SK-N-SH (cell line): ENCODE measurements around the gene KRTAP12-1. TPM values are rescaled to one million over a fixed set of nuclear protein-coding genes. Genes with fewer than 3 reads are reported as not detected.

Source experiments
- CTCF ChIA-PET: fragments of 300-600, 350-600 bp; formaldehyde crosslinking; extraction: SDS; loops from one replicate; lab custom pipeline; 2021; lab: Yijun Ruan, JAX
- POLR2A ChIA-PET: fragments of 350-600 bp; sonication (Branson Sonifier 250); formaldehyde crosslinking; extraction: SDS; loops from one replicate; lab custom pipeline; 2020; ENCODE audit warnings: antibody characterized with exemption, inconsistent platforms; lab: Yijun Ruan, JAX
- DNase-seq: peaks from one replicate; pipeline ENCODE4 v3.0.0; 2012
- H2AFZ ChIP-seq: fragments of 200-600 bp; sonication (generic); 2 replicates; pipeline ENCODE4 v1.8.1; 2016; ENCODE audit warnings: antibody characterized with exemption, mild to moderate bottlenecking, low read depth
- H3F3A ChIP-seq: fragments of 200-600 bp; sonication (generic); replicated peaks from 2 replicates; pipeline ENCODE3; 2016; ENCODE audit warnings: antibody characterized with exemption, mild to moderate bottlenecking; ENCODE audit not compliant: insufficient read depth
- H3K27ac ChIP-seq, 2 experiments: fragments of 200-500 bp in 1 of 2; fragments of 200-600 bp in 1 of 2; sonication (Bioruptor generic) in 1 of 2; sonication (generic), shearing (Covaris generic) in 1 of 2; 2 replicates each; pipeline versions ENCODE4 v1.5.1 to v1.6.1; 2014 to 2016; ENCODE audit warnings: low read depth in 2 of 2, inconsistent platforms in 1 of 2, low read length in 1 of 2, mild to moderate bottlenecking in 1 of 2, mixed read lengths in 1 of 2
- H3K27me3 ChIP-seq: fragments of 200-600 bp; sonication (generic), shearing (Covaris generic); 2 replicates; pipeline ENCODE4 v1.6.1; 2016; ENCODE audit warnings: mixed run types; ENCODE audit not compliant: insufficient read depth
- H3K36me3 ChIP-seq, 2 experiments: fragments of 200-500 bp in 1 of 2; fragments of 200-600 bp in 1 of 2; sonication (Bioruptor generic) in 1 of 2; sonication (generic) in 1 of 2; replicated peaks in 1 of 2; 2 replicates each; pipeline versions ENCODE3 to v1.5.1; 2014 to 2016; ENCODE audit warnings: low read length in 1 of 2, mild to moderate bottlenecking in 1 of 2; ENCODE audit not compliant: insufficient read depth in 2 of 2, control insufficient read depth in 1 of 2
- H3K4me1 ChIP-seq, 2 experiments: fragments of 200-500 bp in 1 of 2; fragments of 200-600 bp in 1 of 2; sonication (Bioruptor generic) in 1 of 2; sonication (generic), shearing (Covaris generic) in 1 of 2; 2 replicates each; pipeline versions ENCODE4 v1.5.1 to v1.6.1; 2014 to 2016; ENCODE audit warnings: low read depth in 1 of 2, low read length in 1 of 2, mixed run types in 1 of 2; ENCODE audit not compliant: insufficient read depth in 2 of 2, control insufficient read depth in 1 of 2
- H3K4me2 ChIP-seq: fragments of 200-600 bp; sonication (generic), shearing (Covaris generic); 2 replicates; pipeline ENCODE4 v1.6.1; 2017; ENCODE audit warnings: mixed run types
- H3K4me3 ChIP-seq, 2 experiments: fragments of 200-500 bp in 1 of 2; fragments of 200-600 bp in 1 of 2; sonication (Bioruptor generic) in 1 of 2; sonication (generic), shearing (Covaris generic) in 1 of 2; 2 replicates each; pipeline versions ENCODE4 v1.5.1 to v1.8.1; 2014 to 2016; ENCODE audit warnings: low read depth in 2 of 2, inconsistent platforms in 1 of 2, low read length in 1 of 2, mild to moderate bottlenecking in 1 of 2, mixed read lengths in 1 of 2, moderate library complexity in 1 of 2
- H3K79me2 ChIP-seq: fragments of 200-600 bp; sonication (generic); 2 replicates; pipeline ENCODE4 v1.8.1; 2017; ENCODE audit warnings: mild to moderate bottlenecking; ENCODE audit not compliant: insufficient read depth
- H3K9ac ChIP-seq: fragments of 200-600 bp; sonication (generic); 2 replicates; pipeline ENCODE4 v1.6.1; 2017; ENCODE audit warnings: mixed run types
- H3K9me2 ChIP-seq: fragments of 200-600 bp; sonication (generic); 2 replicates; pipeline ENCODE4 v1.6.1; 2017; ENCODE audit warnings: mixed run types
- H3K9me3 ChIP-seq: fragments of 200-600 bp; sonication (generic); 2 replicates; pipeline ENCODE4 v1.6.1; 2017; ENCODE audit warnings: mixed run types, mild to moderate bottlenecking, moderate library complexity
- H4K20me1 ChIP-seq: fragments of 200-600 bp; sonication (generic); 2 replicates; pipeline ENCODE4 v1.6.1; 2017; ENCODE audit warnings: mild to moderate bottlenecking, mixed run types; ENCODE audit not compliant: insufficient read depth
- ELF1 ChIP-seq: IDR thresholded peaks from 2 replicates; pipeline ENCODE4 v1.4.0; 2012
- EP300 ChIP-seq, 2 experiments: IDR thresholded peaks; 2 replicates each; pipeline versions ENCODE4 v1.4.0 to v1.6.1; 2012; ENCODE audit warnings: borderline replicate concordance in 1 of 2, low read depth in 1 of 2, low read length in 1 of 2
- EZH2phosphoT487 ChIP-seq: fragments of 200-600 bp; sonication (generic); IDR thresholded peaks from 2 replicates; pipeline ENCODE4 v1.6.1; 2017; ENCODE audit warnings: low read depth, mixed run types, mild to moderate bottlenecking, antibody characterized with exemption, moderate library complexity, borderline replicate concordance
- FOXJ3 ChIP-seq: sonication (generic); formaldehyde crosslinking; IDR thresholded peaks from 2 replicates; pipeline ENCODE4 v1.5.1; 2020; ENCODE audit warnings: mild to moderate bottlenecking, missing genetic modification reagents
- GATA2 ChIP-seq: sonication (generic); formaldehyde crosslinking; IDR thresholded peaks from 2 replicates; pipeline ENCODE4 v1.5.0; 2020; ENCODE audit warnings: mild to moderate bottlenecking, missing genetic modification reagents
- MEF2A ChIP-seq: IDR thresholded peaks from 2 replicates; pipeline ENCODE4 v1.4.0; 2012; ENCODE audit warnings: low read depth, borderline replicate concordance
- NFIC ChIP-seq: IDR thresholded peaks from 2 replicates; pipeline ENCODE4 v1.4.0; 2012; ENCODE audit warnings: borderline replicate concordance
- POLR2AphosphoS5 ChIP-seq: IDR thresholded peaks from 2 replicates; pipeline ENCODE4 v1.6.1; 2012; ENCODE audit warnings: low read depth, low read length
- RAD21 ChIP-seq: IDR thresholded peaks from 2 replicates; pipeline ENCODE4 v1.6.1; 2012; ENCODE audit warnings: mild to moderate bottlenecking, low read length
- RCOR1 ChIP-seq: fragments of 150-350 bp; IDR thresholded peaks from 2 replicates; pipeline ENCODE4 v1.6.1; 2017; ENCODE audit warnings: antibody characterized with exemption, low read length
- SMC3 ChIP-seq: IDR thresholded peaks from 2 replicates; pipeline ENCODE4 v1.6.1; 2012; ENCODE audit warnings: low read depth, low read length, improper control_type of control experiment
- TEAD4 ChIP-seq: IDR thresholded peaks from 2 replicates; pipeline ENCODE4 v1.4.0; 2012; ENCODE audit warnings: mild to moderate bottlenecking, borderline replicate concordance; ENCODE audit not compliant: insufficient read depth
- USF1 ChIP-seq: IDR thresholded peaks from 2 replicates; pipeline ENCODE4 v1.4.0; 2012; ENCODE audit warnings: low read depth, borderline replicate concordance
- WGBS: methylation state at CpG from one replicate; pipeline ENCODE4 v1.1.6; 2017; ENCODE audit warnings: low lambda C conversion rate; 5-methylcytosine and 5-hydroxymethylcytosine counted together
- polyA plus RNA-seq, 3 experiments: library from polyadenylated mRNA; depleted of rRNA; stranded (reverse); fragments of >200 nt; gene quantifications; 2 replicates each; pipeline ENCODE4 v1.2.3, GENCODE V29; 2012
- TF ChIP-seq, protein P1 (sequence below): fragments of 150-350 bp; IDR thresholded peaks from 2 replicates; pipeline ENCODE4 v1.6.1; 2017; ENCODE audit warnings: antibody characterized with exemption, low read length, low read depth, borderline replicate concordance
- TF ChIP-seq, protein P2 (sequence below): IDR thresholded peaks from 2 replicates; pipeline ENCODE4; 2012
- TF ChIP-seq, protein P3 (sequence below): IDR thresholded peaks from 2 replicates; pipeline ENCODE4 v1.4.0; 2012; ENCODE audit warnings: low read depth

The KRTAP12-1 gene
- polyA plus RNA-seq, 1 of the 3 experiments (the other 2 are of a cell fraction) = not detected

- H3K79me2 ChIP-seq = no peaks in the 10 kb centered on the region
- H3K36me3 ChIP-seq = no peaks in the 10 kb centered on the region
- H3K27me3 ChIP-seq = peaks cover 56% of the 10 kb centered on the region; the same call in 1 of the 2 replicates
- no peaks in the 10 kb centered on the region for H3F3A ChIP-seq
- H3K4me2 ChIP-seq = no peak overlapping the region
- H3K27ac ChIP-seq = no peak overlapping the region
- ChIA-PET CTCF (interaction anchor here (0.9 to 1.5 kb wide), 3 partner anchors 9 to 66 kb away, joined by 3 to 5 read pairs (median 4); no protein-coding TSS in a partner anchor), POLR2A (no interaction called here)
- no peak overlapping the region for H3K9ac ChIP-seq
- no peaks in the 10 kb centered on the region for H3K9me2 ChIP-seq
- DNase-seq = no peak
- H3K9me3 ChIP-seq = no peaks in the 10 kb centered on the region
- no peaks in the 10 kb centered on the region for H4K20me1 ChIP-seq
- 73% methylated on average over 7 of the region's 8 CpGs for WGBS
- H2AFZ ChIP-seq = no peak overlapping the region
- no peak for TF ChIP-seq ELF1
- no peak for TF ChIP-seq RCOR1
- TF ChIP-seq, protein P1, sequence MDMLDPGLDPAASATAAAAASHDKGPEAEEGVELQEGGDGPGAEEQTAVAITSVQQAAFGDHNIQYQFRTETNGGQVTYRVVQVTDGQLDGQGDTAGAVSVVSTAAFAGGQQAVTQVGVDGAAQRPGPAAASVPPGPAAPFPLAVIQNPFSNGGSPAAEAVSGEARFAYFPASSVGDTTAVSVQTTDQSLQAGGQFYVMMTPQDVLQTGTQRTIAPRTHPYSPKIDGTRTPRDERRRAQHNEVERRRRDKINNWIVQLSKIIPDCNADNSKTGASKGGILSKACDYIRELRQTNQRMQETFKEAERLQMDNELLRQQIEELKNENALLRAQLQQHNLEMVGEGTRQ = no peak
- TF ChIP-seq SMC3 = no peak
- TF ChIP-seq USF1 = no peak
- no peak for TF ChIP-seq NFIC
- no peak for TF ChIP-seq TEAD4
- TF ChIP-seq MEF2A = no peak
- no peak for TF ChIP-seq POLR2AphosphoS5
- no peaks in the 10 kb centered on the region for H3K4me1 ChIP-seq
- H3K4me3 ChIP-seq = no peak overlapping the region
Measured at GRCh38 chr21:44727321-44727720, 45.4 kb upstream of the KRTAP12-1 start.

GRCh38 chr21:44726826-44727225, 44.9 kb upstream of the KRTAP12-1 start:
- no peak for TF ChIP-seq TEAD4
- TF ChIP-seq, protein P2, sequence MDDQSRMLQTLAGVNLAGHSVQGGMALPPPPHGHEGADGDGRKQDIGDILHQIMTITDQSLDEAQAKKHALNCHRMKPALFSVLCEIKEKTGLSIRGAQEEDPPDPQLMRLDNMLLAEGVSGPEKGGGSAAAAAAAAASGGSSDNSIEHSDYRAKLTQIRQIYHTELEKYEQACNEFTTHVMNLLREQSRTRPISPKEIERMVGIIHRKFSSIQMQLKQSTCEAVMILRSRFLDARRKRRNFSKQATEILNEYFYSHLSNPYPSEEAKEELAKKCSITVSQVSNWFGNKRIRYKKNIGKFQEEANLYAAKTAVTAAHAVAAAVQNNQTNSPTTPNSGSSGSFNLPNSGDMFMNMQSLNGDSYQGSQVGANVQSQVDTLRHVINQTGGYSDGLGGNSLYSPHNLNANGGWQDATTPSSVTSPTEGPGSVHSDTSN = no peak
- no peak for TF ChIP-seq ELF1
- no peak for TF ChIP-seq RAD21
- no peak for TF ChIP-seq MEF2A
- TF ChIP-seq SMC3 = no peak
- no peak for TF ChIP-seq EP300 (IDR thresholded peaks at IDR 0.05; ENCODE audit: borderline replicate concordance in 1 of 2, low read depth in 1 of 2, low read length in 1 of 2)
- TF ChIP-seq EZH2phosphoT487 = no peak
- TF ChIP-seq, protein P3, sequence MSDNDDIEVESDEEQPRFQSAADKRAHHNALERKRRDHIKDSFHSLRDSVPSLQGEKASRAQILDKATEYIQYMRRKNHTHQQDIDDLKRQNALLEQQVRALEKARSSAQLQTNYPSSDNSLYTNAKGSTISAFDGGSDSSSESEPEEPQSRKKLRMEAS = no peak
- no peak for TF ChIP-seq GATA2 (CRISPR knock-in tag)
- TF ChIP-seq FOXJ3 = no peak
- TF ChIP-seq, all 33 proteins: peak for 0
- H3K36me3 ChIP-seq = no peaks in the 10 kb centered on the region
- H3K9me2 ChIP-seq = no peaks in the 10 kb centered on the region
- H2AFZ ChIP-seq = no peak overlapping the region
- H3F3A ChIP-seq = no peaks in the 10 kb centered on the region
- no peak overlapping the region for H3K9ac ChIP-seq
- ChIA-PET CTCF (interaction anchor here (0.9 to 1.5 kb wide), 3 partner anchors 9 to 67 kb away, joined by 3 to 5 read pairs (median 4); no protein-coding TSS in a partner anchor), POLR2A (no interaction called here)
- H3K27me3 ChIP-seq = peaks cover 58% of the 10 kb centered on the region; the same call in 1 of the 2 replicates
- H3K4me1 ChIP-seq = no peaks in the 10 kb centered on the region
- H3K4me2 ChIP-seq = no peak overlapping the region
- no peak overlapping the region for H3K4me3 ChIP-seq
- 8% methylated on average over 4 of the region's 6 CpGs for WGBS
- no peaks in the 10 kb centered on the region for H3K79me2 ChIP-seq
- no peaks in the 10 kb centered on the region for H3K9me3 ChIP-seq
- DNase-seq = no peak
- H3K27ac ChIP-seq = no peak overlapping the region
- no peaks in the 10 kb centered on the region for H4K20me1 ChIP-seq
